Karpas-422 (cell line): ENCODE data around the gene MPND. TPM values are rescaled to one million over a fixed set of nuclear protein-coding genes. Genes with fewer than 3 reads are reported as not detected.
A peak's percentile ranks its signal among the peaks of the same experiment; 100 is the strongest.

Source experiments
- DNase-seq: peaks from one replicate; pipeline ENCODE4 v3.0.0-alpha.2; 2015
- H2AFZ ChIP-seq: fragments of 200-600 bp; sonication (generic); 2 replicates; pipeline ENCODE4 v1.6.1; 2014; ENCODE audit warnings: antibody characterized with exemption, low read length, mixed read lengths
- H3K27ac ChIP-seq: fragments of 200-600 bp; sonication (generic); 2 replicates; pipeline ENCODE4 v1.5.1; 2014; ENCODE audit warnings: mild to moderate bottlenecking, low read length, moderate library complexity
- H3K27me3 ChIP-seq: fragments of 200-600 bp; sonication (generic); 2 replicates; pipeline ENCODE4 v1.6.1; 2014; ENCODE audit warnings: low read length, mixed read lengths
- H3K36me3 ChIP-seq: fragments of 200-600 bp; sonication (generic); 2 replicates; pipeline ENCODE4 v1.6.1; 2014; ENCODE audit warnings: low read length, mixed read lengths; ENCODE audit not compliant: insufficient read depth
- H3K4me1 ChIP-seq: fragments of 200-600 bp; sonication (generic); 2 replicates; pipeline ENCODE4 v1.6.1; 2014; ENCODE audit warnings: mild to moderate bottlenecking, low read length, mixed read lengths
- H3K4me2 ChIP-seq: fragments of 200-600 bp; sonication (generic); 2 replicates; pipeline ENCODE4 v1.6.1; 2014; ENCODE audit warnings: low read length, low read depth, mild to moderate bottlenecking; ENCODE audit not compliant: poor library complexity, severe bottlenecking
- H3K4me3 ChIP-seq: fragments of 200-600 bp; sonication (generic); 2 replicates; pipeline ENCODE4 v1.5.1; 2014; ENCODE audit warnings: mild to moderate bottlenecking, antibody characterized with exemption, low read length, mixed read lengths
- H3K79me2 ChIP-seq: fragments of 200-600 bp; sonication (generic); 2 replicates; pipeline ENCODE4 v1.6.1; 2014; ENCODE audit warnings: mild to moderate bottlenecking, low read length, mixed read lengths
- H3K9ac ChIP-seq: fragments of 200-600 bp; sonication (generic); 2 replicates; pipeline ENCODE4 v1.6.0; 2014; ENCODE audit warnings: low read length
- H3K9me2 ChIP-seq: fragments of 200-600 bp; sonication (generic), shearing (Covaris generic); replicated peaks from 2 replicates; pipeline ENCODE4 v1.6.0; 2014; ENCODE audit warnings: mild to moderate bottlenecking, low read length, moderate library complexity; ENCODE audit not compliant: insufficient read depth
- H3K9me3 ChIP-seq: fragments of 300-700, 200-600 bp; sonication (generic); 2 replicates; pipeline ENCODE4 v1.6.1; 2014; ENCODE audit warnings: low read length, mixed read lengths
- H4K20me1 ChIP-seq: fragments of 200-600 bp; sonication (generic); 2 replicates; pipeline ENCODE4 v1.6.1; 2014; ENCODE audit warnings: mild to moderate bottlenecking, antibody characterized with exemption, low read length, low read depth; ENCODE audit not compliant: insufficient read depth
- total RNA-seq: library from RNA; depleted of rRNA; stranded (reverse); fragments of >200 nt; shearing (Covaris generic); gene quantifications from 2 replicates; pipeline ENCODE4 v1.2.3, GENCODE V29; 2014; ENCODE audit warnings: low replicate concordance

The MPND gene
- total RNA-seq, 1 experiment from 2014 or later, result 5.3 TPM

DNA sequence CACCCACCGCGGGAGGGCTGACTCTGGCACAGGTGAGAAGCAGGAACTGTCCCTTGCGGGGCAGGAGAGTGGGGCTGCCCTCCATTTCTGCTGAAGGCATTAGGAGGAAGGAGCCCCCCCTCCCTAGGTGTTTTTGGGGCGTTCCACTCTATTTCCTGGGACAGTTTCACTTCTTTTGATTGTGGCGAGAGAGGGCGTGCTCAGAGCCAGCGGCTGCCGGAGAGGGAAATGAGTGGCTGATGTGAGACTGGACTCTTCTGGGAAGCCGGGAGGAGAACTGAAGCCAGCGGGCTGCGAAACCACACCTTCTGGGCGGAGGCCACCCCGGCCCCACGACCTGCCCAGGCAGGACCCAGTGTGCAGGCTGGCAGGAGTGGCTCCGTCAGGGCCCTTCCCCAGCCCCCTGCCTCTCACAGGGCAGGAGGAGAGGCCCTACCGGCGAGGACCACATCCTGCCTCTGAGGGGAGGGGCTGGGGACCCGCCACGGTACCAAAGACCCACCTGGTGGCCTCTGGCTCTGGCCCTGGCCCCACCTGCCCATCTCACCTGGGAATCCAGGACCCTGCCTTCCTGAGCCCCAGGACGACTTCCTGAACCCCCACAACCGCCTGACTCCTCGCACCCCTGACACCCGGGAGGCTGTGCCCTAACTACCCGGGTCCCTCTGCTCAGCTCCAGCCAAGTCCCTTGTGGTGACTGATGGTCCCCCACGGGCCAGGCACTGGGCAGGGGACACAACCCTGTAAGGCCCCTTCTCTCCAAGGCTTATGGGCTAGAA is 25.9 kb downstream of the MPND start:
- H3K36me3 ChIP-seq, result no peaks in the 10 kb centered on the region
- H3K27me3 ChIP-seq, result no peaks in the 10 kb centered on the region
- H3K9me3 ChIP-seq, result no peaks in the 10 kb centered on the region
- peak overlapping the region; percentile 91 for H3K27ac ChIP-seq
- no peak overlapping the region for H2AFZ ChIP-seq
- peaks cover 53% of the 10 kb centered on the region for H3K4me1 ChIP-seq
- H3K79me2 ChIP-seq, result peaks cover 50% of the 10 kb centered on the region
- peak overlapping the region; percentile 88 for H3K4me2 ChIP-seq
- H4K20me1 ChIP-seq, result peaks cover 11% of the 10 kb centered on the region
- H3K4me3 ChIP-seq, result peak overlapping the region; percentile 65
- peak; percentile 82 for DNase-seq
- no peaks in the 10 kb centered on the region for H3K9me2 ChIP-seq
- H3K9ac ChIP-seq, result peak overlapping the region; percentile 84

DNA sequence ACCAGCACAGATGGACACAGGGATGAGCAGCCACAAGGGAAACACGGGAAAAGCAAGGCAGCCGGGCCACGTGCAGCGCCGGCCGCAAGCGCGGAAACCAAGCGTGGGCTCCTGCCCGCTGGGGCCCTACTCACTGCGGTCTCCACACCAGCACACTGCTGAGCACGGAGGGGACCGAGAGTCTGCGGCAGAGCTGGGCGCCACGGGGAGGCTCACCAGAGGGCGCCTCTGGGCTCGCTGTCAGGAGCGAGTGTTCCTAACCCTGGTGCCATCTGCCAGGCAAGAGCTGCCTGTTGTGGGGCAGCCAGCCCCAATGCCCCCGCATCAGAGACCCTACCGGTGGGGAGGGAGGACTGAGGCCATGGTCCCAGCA is 26.5 kb downstream of the MPND start:
- no peak overlapping the region for H2AFZ ChIP-seq
- peaks cover 56% of the 10 kb centered on the region for H3K79me2 ChIP-seq
- H3K36me3 ChIP-seq, result no peaks in the 10 kb centered on the region
- H3K27me3 ChIP-seq, result no peaks in the 10 kb centered on the region
- H3K9ac ChIP-seq, result peak overlapping the region; percentile 84
- H3K9me2 ChIP-seq, result no peaks in the 10 kb centered on the region
- H4K20me1 ChIP-seq, result peaks cover 16% of the 10 kb centered on the region
- DNase-seq, result peak; percentile 82
- H3K4me1 ChIP-seq, result peaks cover 58% of the 10 kb centered on the region
- H3K9me3 ChIP-seq, result no peaks in the 10 kb centered on the region
- H3K4me2 ChIP-seq, result peak overlapping the region; percentile 88
- peak overlapping the region; percentile 91 for H3K27ac ChIP-seq
- peak overlapping the region; percentile 65 for H3K4me3 ChIP-seq

DNA sequence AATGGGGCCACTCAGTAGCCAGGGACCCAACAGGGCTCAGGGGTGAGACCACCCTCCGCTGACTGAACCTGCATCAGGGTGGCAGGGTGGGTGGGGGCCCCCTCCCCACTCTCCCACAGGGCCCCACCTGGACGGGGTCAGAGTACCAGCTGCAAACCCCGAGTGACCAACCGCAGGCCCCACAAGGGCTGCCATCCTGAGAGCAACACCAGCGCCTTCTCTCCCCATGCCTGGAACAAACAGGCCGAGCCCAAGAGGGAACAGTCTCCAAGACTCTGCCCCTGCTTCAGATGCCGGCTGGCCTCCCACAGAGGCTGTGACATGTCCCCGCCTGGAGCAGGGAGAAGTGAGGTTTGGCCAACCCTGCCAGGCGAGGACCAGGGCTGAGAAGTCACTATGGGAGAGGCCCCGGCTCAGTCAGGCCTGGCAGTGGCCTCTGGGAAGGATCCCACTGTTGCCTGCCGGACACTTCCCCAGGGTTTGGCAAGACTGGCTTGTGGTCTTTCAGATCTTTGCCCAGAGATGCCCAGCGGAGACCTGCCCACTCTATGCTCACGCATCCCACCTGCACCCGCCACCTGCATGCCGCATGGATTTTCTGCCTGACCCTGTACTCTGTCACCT is 27.2 kb downstream of the MPND start:
- no peaks in the 10 kb centered on the region for H3K9me2 ChIP-seq
- H3K9me3 ChIP-seq, result no peaks in the 10 kb centered on the region
- H3K36me3 ChIP-seq, result no peaks in the 10 kb centered on the region
- H3K4me1 ChIP-seq, result peaks cover 65% of the 10 kb centered on the region
- H3K79me2 ChIP-seq, result peaks cover 60% of the 10 kb centered on the region
- peak overlapping the region; percentile 91 for H3K27ac ChIP-seq
- no peak overlapping the region for H2AFZ ChIP-seq
- H3K4me3 ChIP-seq, result peak overlapping the region; percentile 65
- H3K9ac ChIP-seq, result peak overlapping the region; percentile 84
- no peaks in the 10 kb centered on the region for H3K27me3 ChIP-seq
- DNase-seq, result no peak
- peak overlapping the region; percentile 88 for H3K4me2 ChIP-seq
- H4K20me1 ChIP-seq, result peaks cover 23% of the 10 kb centered on the region

DNA sequence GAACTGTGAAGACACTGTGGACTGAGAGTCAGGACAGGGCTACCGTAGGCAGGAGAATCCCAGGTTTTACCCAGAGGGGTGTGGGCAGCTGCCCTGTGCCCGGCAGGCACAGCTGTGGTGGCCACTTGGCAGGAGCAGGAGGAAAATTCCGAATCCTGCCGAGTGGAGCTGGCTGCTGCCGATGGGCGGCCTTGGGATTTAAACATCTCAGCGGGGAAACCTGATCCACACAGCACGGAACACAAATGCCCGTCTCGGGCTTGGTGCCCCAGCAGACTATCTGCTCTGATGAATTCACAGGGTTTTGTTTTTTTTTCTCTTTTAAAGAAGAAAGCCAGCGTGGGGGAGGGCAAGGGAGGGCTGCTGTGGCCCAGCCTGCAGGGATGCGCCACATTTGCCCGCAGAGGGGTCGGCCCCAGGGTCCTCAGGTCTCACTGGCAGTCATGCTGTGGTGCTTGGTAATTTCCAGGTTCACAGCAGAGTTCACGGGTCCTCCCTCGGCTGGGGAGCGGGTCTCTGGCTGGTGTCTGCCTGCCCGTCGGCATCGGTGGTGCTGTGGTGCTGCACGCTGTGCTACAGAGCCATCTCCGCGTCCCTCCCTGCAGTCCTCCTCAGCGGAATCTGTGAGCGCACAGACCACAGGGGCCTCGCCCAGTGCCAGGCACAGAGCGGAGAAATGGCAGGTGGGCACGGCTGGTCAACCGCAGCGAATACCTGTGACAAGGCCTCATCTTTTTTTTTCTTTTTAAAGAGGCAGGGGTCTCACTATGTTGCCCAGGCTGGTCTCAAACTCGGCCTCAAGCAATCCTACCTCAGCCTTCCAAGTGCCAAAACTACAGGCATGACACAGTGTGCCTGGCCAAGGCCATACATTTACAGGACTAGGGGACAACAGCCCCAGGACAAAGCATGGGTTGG is 28.1 kb downstream of the MPND start:
- peaks cover 75% of the 10 kb centered on the region for H3K4me1 ChIP-seq
- no peaks in the 10 kb centered on the region for H3K9me3 ChIP-seq
- H3K27ac ChIP-seq, result no peak overlapping the region
- DNase-seq, result no peak
- H4K20me1 ChIP-seq, result peaks cover 26% of the 10 kb centered on the region
- no peaks in the 10 kb centered on the region for H3K27me3 ChIP-seq
- peak overlapping the region; percentile 65; the same call in 1 of the 2 replicates for H3K4me3 ChIP-seq
- H3K36me3 ChIP-seq, result no peaks in the 10 kb centered on the region
- H2AFZ ChIP-seq, result no peak overlapping the region
- H3K4me2 ChIP-seq, result peak overlapping the region; percentile 88
- peak overlapping the region; percentile 84 for H3K9ac ChIP-seq
- no peaks in the 10 kb centered on the region for H3K9me2 ChIP-seq
- peaks cover 60% of the 10 kb centered on the region for H3K79me2 ChIP-seq

DNA sequence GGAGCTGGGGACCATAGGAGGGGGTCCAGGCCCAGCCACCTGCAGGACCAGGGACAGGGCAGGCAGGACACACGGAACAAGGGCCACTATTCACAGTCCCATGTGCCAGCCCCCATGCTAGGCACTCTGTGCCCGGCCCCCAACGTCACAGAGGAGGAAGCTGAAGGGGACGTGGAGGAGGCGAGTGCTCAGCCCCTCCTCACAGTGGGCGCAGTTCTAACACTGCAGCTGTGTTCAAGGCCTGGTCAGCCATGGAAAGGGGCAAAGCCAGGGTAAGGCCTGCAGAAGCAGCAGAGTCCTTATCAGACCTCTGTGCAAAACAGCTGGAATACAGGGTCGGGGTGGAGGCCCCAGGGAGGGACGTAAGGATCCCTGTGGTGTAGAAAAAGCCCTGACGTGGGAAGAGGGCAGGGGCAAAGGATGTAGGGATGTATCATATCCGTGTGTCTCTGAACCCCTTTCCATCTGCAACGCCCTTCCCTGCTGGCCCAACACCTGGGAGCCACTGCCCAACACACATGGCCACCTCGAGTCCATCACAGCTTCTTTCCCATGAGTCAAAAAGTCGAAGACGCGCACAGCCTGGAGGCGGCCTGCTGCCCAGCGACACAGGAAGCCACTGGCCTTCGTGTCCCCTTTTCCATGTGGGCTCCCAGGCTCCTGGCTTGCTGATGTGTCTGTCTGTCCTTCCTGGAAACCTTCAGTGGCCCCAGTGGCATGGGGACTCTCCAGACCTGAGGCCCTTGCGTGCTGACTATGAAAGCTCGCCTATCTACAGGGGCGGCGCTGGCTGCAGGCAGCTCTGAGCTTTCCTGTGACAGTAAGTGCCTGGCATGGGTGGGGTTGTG is 29.0 kb downstream of the MPND start:
- Histone ChIP-seq H3K4me2 (no peak overlapping the region), H3K36me3 (no peaks in the 10 kb centered on the region), H3K4me1 (peaks cover 84% of the 10 kb centered on the region), H3K4me3 (no peak overlapping the region), H3K27me3 (no peaks in the 10 kb centered on the region), H3K9ac (0 out of 2 replicates have a peak overlapping the region, but pooled peaks have one; percentile 13), H3K9me3 (no peaks in the 10 kb centered on the region), H3K27ac (no peak overlapping the region), H3K9me2 (no peaks in the 10 kb centered on the region), H4K20me1 (peaks cover 35% of the 10 kb centered on the region), H2AFZ (no peak overlapping the region), H3K79me2 (peaks cover 60% of the 10 kb centered on the region)
- no peak for DNase-seq

- no peaks in the 10 kb centered on the region for H3K27me3 ChIP-seq
- H3K9me2 ChIP-seq, result no peaks in the 10 kb centered on the region
- H3K4me3 ChIP-seq, result no peak overlapping the region
- no peak overlapping the region for H2AFZ ChIP-seq
- H3K79me2 ChIP-seq, result peaks cover 60% of the 10 kb centered on the region
- H3K4me2 ChIP-seq, result no peak overlapping the region
- no peak for DNase-seq
- no peaks in the 10 kb centered on the region for H3K36me3 ChIP-seq
- H3K27ac ChIP-seq, result no peak overlapping the region
- H3K4me1 ChIP-seq, result peaks cover 84% of the 10 kb centered on the region
- peaks cover 41% of the 10 kb centered on the region for H4K20me1 ChIP-seq
- H3K9me3 ChIP-seq, result no peaks in the 10 kb centered on the region
- H3K9ac ChIP-seq, result no peak overlapping the region
Observed at GRCh38 chr19:4373013-4373367, 29.6 kb downstream of the MPND start.

GRCh38 chr19:4373601-4374497 is 30.5 kb downstream of the MPND start:
- H3K9ac ChIP-seq, result peak overlapping the region; percentile 58; the same call in 1 of the 2 replicates
- H4K20me1 ChIP-seq, result peaks cover 46% of the 10 kb centered on the region
- H3K79me2 ChIP-seq, result peaks cover 58% of the 10 kb centered on the region
- no peaks in the 10 kb centered on the region for H3K27me3 ChIP-seq
- H3K4me1 ChIP-seq, result peaks cover 78% of the 10 kb centered on the region
- DNase-seq, result no peak
- no peak overlapping the region for H2AFZ ChIP-seq
- H3K27ac ChIP-seq, result no peak overlapping the region
- H3K36me3 ChIP-seq, result no peaks in the 10 kb centered on the region
- H3K9me2 ChIP-seq, result no peaks in the 10 kb centered on the region
- no peaks in the 10 kb centered on the region for H3K9me3 ChIP-seq
- H3K4me2 ChIP-seq, result no peak overlapping the region
- H3K4me3 ChIP-seq, result no peak overlapping the region
